HG03097 (cell line): ENCODE data around the gene HIKESHI.
"Not testable (repeated sequence)": the region's sequence is repeated elsewhere in the genome, so short reads cannot be mapped to it uniquely, and the experiment has no call there.

Experiments used
- ATAC-seq: cut with Tn5 transposase; IDR thresholded peaks from one replicate; pipeline ENCODE4 v1.9.1; 2021; ENCODE audit not compliant: unreplicated experiment, low FRiP score

Gene HIKESHI

GRCh38 chr11:86302092-86302793 is at the start of gene HIKESHI:
TSS of gene HIKESHI (plus strand) at chr11:86302240. CDS start at chr11:86302449, 209 bp downstream.
- peak; percentile 99 for ATAC-seq

- no peak for ATAC-seq
Observed at GRCh38 chr11:86255896-86256295, 46.1 kb upstream of the HIKESHI start.

GRCh38 chr11:86256608-86257007 is 45.4 kb upstream of the HIKESHI start:
- no peak for ATAC-seq

- ATAC-seq: no peak
Observed at GRCh38 chr11:86257446-86257845, 44.6 kb upstream of the HIKESHI start.

- no peak for ATAC-seq
Observed at GRCh38 chr11:86259730-86260129, 42.3 kb upstream of the HIKESHI start.

- no peak for ATAC-seq
Observed at GRCh38 chr11:86261328-86261727, 40.7 kb upstream of the HIKESHI start.

GRCh38 chr11:86262387-86262786 is 39.7 kb upstream of the HIKESHI start:
- ATAC-seq: no peak

GRCh38 chr11:86264649-86265048 is 37.4 kb upstream of the HIKESHI start:
- ATAC-seq: no peak

GRCh38 chr11:86265194-86265593 is 36.8 kb upstream of the HIKESHI start:
- no peak for ATAC-seq

- no peak for ATAC-seq
Observed at GRCh38 chr11:86269645-86270044, 32.4 kb upstream of the HIKESHI start.

- ATAC-seq: no peak
Observed at GRCh38 chr11:86274503-86274902, 27.5 kb upstream of the HIKESHI start.

- no peak for ATAC-seq
Observed at GRCh38 chr11:86274999-86275398, 27.0 kb upstream of the HIKESHI start.

GRCh38 chr11:86275493-86276370 is 26.3 kb upstream of the HIKESHI start:
- ATAC-seq: no peak

- ATAC-seq: no peak
Observed at GRCh38 chr11:86277741-86278140, 24.3 kb upstream of the HIKESHI start.

- ATAC-seq: no peak
Observed at GRCh38 chr11:86278226-86278625, 23.8 kb upstream of the HIKESHI start.

GRCh38 chr11:86279747-86280146 is 22.3 kb upstream of the HIKESHI start:
- no peak for ATAC-seq

- peak; percentile 8 for ATAC-seq
Observed at GRCh38 chr11:86287468-86287796, 14.6 kb upstream of the HIKESHI start.

- no peak for ATAC-seq
Observed at GRCh38 chr11:86288776-86289507, 13.1 kb upstream of the HIKESHI start.

- ATAC-seq: not testable (repeated sequence)
Observed at GRCh38 chr11:86289508-86290280, 12.3 kb upstream of the HIKESHI start.

- ATAC-seq: no peak
Observed at GRCh38 chr11:86291466-86292262, 10.4 kb upstream of the HIKESHI start.
